NCI-H748 (cell line): ENCODE measurements around the gene SERGEF.
A peak's percentile ranks its signal among the peaks of the same experiment; 100 is the strongest.

Source experiments
- DNase-seq: peaks from one replicate; lab custom pipeline; 2025; ENCODE audit not compliant: unreplicated experiment; lab: John Stamatoyannopoulos, UW

Gene SERGEF

DNA sequence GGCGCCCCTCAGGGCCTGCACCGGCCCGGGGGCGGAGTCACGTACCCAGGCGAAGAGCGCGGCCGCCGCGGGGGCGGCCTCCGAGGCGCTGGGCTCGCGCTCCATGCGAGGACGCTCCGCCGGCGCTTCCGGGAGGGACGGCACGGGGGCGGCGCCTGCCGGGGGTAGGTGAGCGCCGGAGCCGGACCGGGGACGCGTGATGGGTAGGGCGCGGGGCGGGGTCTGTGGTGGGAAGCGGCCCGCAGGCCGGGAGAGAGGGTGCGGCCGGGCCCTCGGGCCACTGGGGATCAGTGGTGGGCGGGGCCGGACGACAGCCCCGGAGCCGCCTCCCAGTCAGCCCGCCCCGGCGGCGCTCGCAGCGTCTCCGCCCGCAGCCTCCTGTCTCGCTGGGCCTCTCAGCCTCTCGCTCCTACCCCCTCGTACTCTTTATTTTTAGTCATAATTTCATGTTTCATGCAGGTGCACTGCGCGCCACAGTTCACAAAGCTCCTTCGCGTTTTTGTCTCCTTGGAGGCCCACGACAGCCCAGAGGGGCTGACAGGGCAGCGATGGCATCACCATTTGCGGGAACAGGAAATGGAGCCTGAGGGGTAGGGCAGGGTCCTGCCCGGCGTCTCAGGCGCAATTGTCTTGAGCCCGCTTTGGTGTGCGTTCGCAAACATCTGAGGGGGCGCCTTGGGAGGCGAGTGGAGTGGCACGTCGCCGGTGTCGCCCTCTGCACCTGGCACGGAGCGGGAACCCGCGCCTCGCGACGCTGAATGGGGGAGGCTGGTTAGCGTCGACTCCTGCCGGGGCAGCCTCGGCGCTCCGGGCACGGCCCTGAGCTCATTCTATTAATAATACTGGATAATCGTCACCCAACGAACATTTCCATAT, at the start of gene SERGEF:
Gene SERGEF, minus strand, starts transcription at position 142 of the 876 bp plus-strand sequence. Its CDS starts 37 bp downstream, at position 105.
- peak; percentile 97 for DNase-seq

GRCh38 chr11:18061351-18061750, 48.5 kb upstream of the SERGEF start:
- DNase-seq: no peak

GRCh38 chr11:18056561-18057181, 43.8 kb upstream of the SERGEF start:
- DNase-seq: peak; percentile 60

DNA sequence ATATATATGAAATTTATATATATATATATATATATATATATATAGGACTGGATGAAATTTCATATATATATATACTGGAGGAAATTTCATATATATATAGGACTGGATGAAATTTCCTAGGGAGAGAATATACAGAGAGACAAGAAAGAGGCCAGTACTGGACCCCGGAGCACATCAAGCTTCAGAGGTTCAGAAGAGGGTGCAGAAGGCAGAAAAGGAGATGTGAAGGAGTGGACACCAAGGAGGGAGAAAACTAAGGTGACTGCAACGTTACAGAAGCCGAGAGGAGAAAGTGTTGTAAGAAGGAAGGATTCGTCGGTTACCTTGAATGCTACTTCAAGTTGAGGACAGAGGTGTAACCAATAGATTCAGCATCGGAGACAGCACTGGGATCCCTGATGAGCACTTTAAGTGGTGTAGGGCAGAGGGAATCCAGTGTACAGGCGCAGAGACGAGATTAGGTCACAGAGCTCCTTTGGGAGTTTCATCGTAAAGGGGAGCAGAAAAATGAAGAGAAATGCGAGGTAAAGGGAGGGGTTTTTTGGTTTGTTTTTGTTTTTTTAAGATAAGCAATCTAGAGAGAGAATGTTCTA, 41.8 kb upstream of the SERGEF start:
- DNase-seq: no peak

- no peak for DNase-seq
Measured at GRCh38 chr11:18050848-18051247, 38.0 kb upstream of the SERGEF start.

GRCh38 chr11:18046116-18046777, 33.4 kb upstream of the SERGEF start, which contains the start of gene TPH1:
Gene TPH1 (minus strand): TSS chr11:18046269. CDS start chr11:18040762, 5,507 bp downstream.
- DNase-seq: peak; percentile 78

GRCh38 chr11:18036456-18036855, 23.6 kb upstream of the SERGEF start:
- DNase-seq: no peak

DNA sequence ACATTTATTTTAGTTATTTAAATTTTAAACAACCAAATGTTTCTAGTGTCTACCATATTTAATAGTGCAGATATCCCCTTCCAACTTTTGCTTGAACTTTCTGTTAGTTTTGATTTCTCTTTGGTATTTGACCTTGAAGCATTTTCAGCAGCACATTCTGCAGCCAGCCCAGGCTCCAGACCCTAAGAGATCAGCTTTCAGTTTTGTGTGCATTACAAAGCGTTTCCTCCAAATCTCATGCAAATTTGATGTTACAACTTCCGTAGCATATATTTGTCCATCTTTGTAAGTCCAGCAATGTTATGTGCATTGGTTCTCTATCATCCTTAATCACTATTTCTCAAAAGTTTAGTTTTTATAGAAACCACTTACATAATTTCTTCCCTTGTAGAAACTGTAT, 14.6 kb upstream of the SERGEF start:
- no peak for DNase-seq

DNA sequence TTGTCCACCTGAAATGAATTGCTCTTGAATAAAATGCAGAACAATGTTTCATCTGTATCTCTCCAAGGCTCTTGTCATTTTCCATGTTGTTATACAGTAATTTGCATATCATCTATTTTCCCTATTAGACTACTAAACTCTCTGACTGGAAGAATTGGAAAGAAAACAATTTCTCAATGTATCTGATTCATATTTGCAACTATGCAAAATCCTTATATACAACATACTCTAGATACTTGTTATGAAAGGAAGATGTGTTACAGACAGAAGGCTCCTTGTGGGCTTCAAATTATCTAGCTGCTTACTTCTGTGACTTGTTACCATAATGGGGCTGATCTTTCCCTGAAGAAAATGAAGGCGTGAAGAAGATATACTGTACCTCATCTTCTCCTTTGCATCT, 9.6 kb upstream of the SERGEF start:
- no peak for DNase-seq

DNA sequence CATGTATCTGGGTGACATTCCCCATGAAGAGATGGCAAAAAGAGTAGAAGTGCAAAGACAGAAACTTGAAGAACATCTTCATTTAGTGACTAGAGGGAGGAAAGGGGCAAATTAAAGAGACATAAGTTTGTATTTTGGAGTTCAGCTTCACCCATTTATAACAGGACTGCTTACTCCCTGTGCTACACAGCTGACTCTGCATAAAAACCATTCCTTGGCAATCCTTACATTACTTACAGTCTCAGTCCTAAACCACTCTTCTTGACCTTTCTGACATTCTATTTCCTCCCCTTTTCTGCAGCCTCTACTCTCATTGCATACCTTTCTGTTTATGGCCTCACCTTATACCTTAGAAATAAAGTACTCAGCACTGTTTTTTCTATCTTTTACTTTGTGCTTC, 6.8 kb upstream of the SERGEF start:
- no peak for DNase-seq

- no peak for DNase-seq
Measured at GRCh38 chr11:18016789-18017188, 3.9 kb upstream of the SERGEF start.

- DNase-seq: no peak
Measured at GRCh38 chr11:18014876-18015275, 2.0 kb upstream of the SERGEF start.

DNA sequence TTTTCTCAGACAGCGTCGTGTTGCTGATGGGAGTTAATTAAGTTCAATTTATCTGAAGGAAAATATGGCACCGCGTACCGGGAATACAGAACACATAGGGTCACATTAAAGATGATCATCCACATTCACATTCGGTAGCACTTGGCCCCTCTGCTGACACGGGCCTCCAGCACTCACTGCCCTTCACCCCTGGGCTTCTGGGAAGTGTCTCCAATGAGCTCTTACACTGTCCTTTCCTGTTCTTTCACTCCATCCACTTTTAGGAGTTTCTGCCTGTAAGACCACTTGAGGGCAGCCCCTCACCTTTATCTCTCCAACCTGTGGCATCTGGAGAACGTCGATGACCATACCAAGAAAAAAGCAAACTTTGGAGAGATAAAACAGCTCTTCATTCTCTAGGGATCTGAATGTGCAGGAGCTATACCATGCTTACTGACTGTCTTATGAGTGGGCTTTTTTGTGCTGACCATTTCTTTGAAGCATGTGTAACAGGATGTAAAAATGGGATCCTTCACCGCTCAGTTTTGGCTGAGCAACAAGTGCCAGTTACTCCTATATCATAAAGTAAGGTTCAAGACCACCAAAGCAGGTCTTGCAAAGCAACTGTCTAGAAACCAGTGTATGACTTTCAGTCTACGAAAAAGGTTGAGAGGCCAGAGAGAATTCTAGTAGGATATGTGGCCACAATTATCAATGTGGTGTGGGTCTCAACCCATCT, 1.1 kb upstream of the SERGEF start:
- peak; percentile 61 for DNase-seq

GRCh38 chr11:18012122-18012905, 533 bp downstream of the SERGEF start:
- DNase-seq: peak; percentile 70

GRCh38 chr11:18011633-18012032, 1.2 kb downstream of the SERGEF start:
- peak; percentile 38 for DNase-seq

- DNase-seq: peak; percentile 58
Measured at GRCh38 chr11:18010977-18011586, 1.8 kb downstream of the SERGEF start.

- DNase-seq: peak; percentile 42
Measured at GRCh38 chr11:18010121-18010670, 2.7 kb downstream of the SERGEF start.

- no peak for DNase-seq
Measured at GRCh38 chr11:18005376-18006129, 7.3 kb downstream of the SERGEF start.
